ENCODE data around the gene FAM89A. TPM values are rescaled to one million over a fixed set of nuclear protein-coding genes. Genes with fewer than 3 reads are reported as not detected.

The FAM89A gene
- total and polyA plus RNA-seq, 2 of the 13 experiments (the other 11 are each of a cell fraction or from before 2014, with no cell fraction given): 0.35 to 0.44 TPM

GRCh38 chr1:231075020-231075419 lies 35.0 kb upstream of the FAM89A start (continued):
- TF ChIP-seq HIVEP1 (CRISPR knock-in tag; IDR thresholded peaks at IDR 0.05) (no peak), ETV5 (CRISPR knock-in tag; IDR thresholded peaks at IDR 0.05; ENCODE audit: borderline replicate concordance) (no peak), ZMYM3 (CRISPR knock-in tag; IDR thresholded peaks at IDR 0.05) (no peak), CCDC6 (CRISPR knock-in tag; IDR thresholded peaks at IDR 0.05) (no peak), ZNF746 (CRISPR knock-in tag; IDR thresholded peaks at IDR 0.05) (no peak), ZNF225 (CRISPR knock-in tag; IDR thresholded peaks at IDR 0.05) (no peak)

GRCh38 chr1:231074046-231074445 lies 34.0 kb upstream of the FAM89A start:
- CTCF ChIA-PET (ENCODE audit: low intra/inter-chr PET ratio, low total read pairs): no interaction called here
- no peaks in the 10 kb centered on the region for H3K79me2 ChIP-seq (ENCODE audit: insufficient read depth, low read length)
- H3K4me1 ChIP-seq (ENCODE audit: insufficient read depth, low read length): no peaks in the 10 kb centered on the region
- H4K20me1 ChIP-seq (ENCODE audit: insufficient read depth, low read length): no peaks in the 10 kb centered on the region
- DNase-seq (ENCODE audit: low spot score): no peak
- no peaks in the 10 kb centered on the region for H3K36me3 ChIP-seq (replicated peaks in 1 of 2; ENCODE audit: control insufficient read depth in 1 of 2, insufficient read depth in 2 of 2, low read length in 2 of 2)
- H3K27me3 ChIP-seq (ENCODE audit: control insufficient read depth in 1 of 2, insufficient read depth in 2 of 2, low read length in 2 of 2): peaks cover 0 to 9% of the 10 kb centered on the region in 2 experiments; a peak in 1 of 5 replicates
- no TSS peak for BruUV-seq (replicated peaks)
- no peak for ATAC-seq
- 47% methylated on average over 2 of the region's 2 CpGs for WGBS (ENCODE audit: low lambda C conversion rate)
- no peak overlapping the region for H2AFZ ChIP-seq (ENCODE audit: low read length)
- H3K4me2 ChIP-seq (ENCODE audit: low read depth, low read length): no peak overlapping the region
- H3K27ac ChIP-seq (ENCODE audit: extremely low read length, insufficient read depth, low read length): no peak overlapping the region
- H3K9ac ChIP-seq (ENCODE audit: insufficient read depth, low read depth, low read length): no peak overlapping the region
- no peaks in the 10 kb centered on the region for H3K9me3 ChIP-seq (ENCODE audit: low read length)
- no peak for FAIRE-seq
- TF ChIP-seq DNMT1 (CRISPR knock-in tag; IDR thresholded peaks at IDR 0.05) (no peak), CBFB (CRISPR knock-in tag; IDR thresholded peaks at IDR 0.05) (no peak), ZNF329 (CRISPR knock-in tag; IDR thresholded peaks at IDR 0.05; ENCODE audit: low read depth) (no peak), WIZ (CRISPR knock-in tag; IDR thresholded peaks at IDR 0.05) (no peak), ZNF331 (CRISPR knock-in tag; IDR thresholded peaks at IDR 0.05) (no peak), ZFP41 (CRISPR knock-in tag; IDR thresholded peaks at IDR 0.05; ENCODE audit: borderline replicate concordance) (no peak), TBP (CRISPR knock-in tag; IDR thresholded peaks at IDR 0.05) (no peak), FUBP1 (CRISPR knock-in tag; IDR thresholded peaks at IDR 0.05; ENCODE audit: borderline replicate concordance) (no peak), JUN (CRISPR knock-in tag; IDR thresholded peaks at IDR 0.05) (no peak), TMF1 (CRISPR knock-in tag; IDR thresholded peaks at IDR 0.05; ENCODE audit: low read depth) (no peak), RFX3 (CRISPR knock-in tag; IDR thresholded peaks at IDR 0.05) (no peak), ZNF362 (CRISPR knock-in tag; IDR thresholded peaks at IDR 0.05; ENCODE audit: borderline replicate concordance) (no peak), ZNF260 (CRISPR knock-in tag; IDR thresholded peaks at IDR 0.05; ENCODE audit: borderline replicate concordance, low read depth) (no peak), ZNF781 (CRISPR knock-in tag; IDR thresholded peaks at IDR 0.05; ENCODE audit: borderline replicate concordance, not compliant biosample characterization) (no peak), ZMAT3 (CRISPR knock-in tag; conservative IDR thresholded peaks at IDR 0.05) (no peak), SP140L (CRISPR knock-in tag; IDR thresholded peaks at IDR 0.05; ENCODE audit: borderline replicate concordance) (no peak), THAP11 (CRISPR knock-in tag; IDR thresholded peaks at IDR 0.05) (no peak)
- POLR2A ChIA-PET: no interaction called here
- H3K4me3 ChIP-seq (replicated peaks in 1 of 3; ENCODE audit: insufficient read depth in 1 of 3, low read depth in 2 of 3, low read length in 3 of 3): no peak overlapping the region
- in situ Hi-C loops (cut with HindIII; ENCODE audit: extremely low pct_ligation_motif_present, low pct_unique_long_range_greater_than_20kb) (no loop called here), intact Hi-C loops (cut with micrococcal nuclease; ENCODE audit: unreplicated experiment) (no loop called here)

Data from HepG2 (cell line).